ENCODE data around the gene IFI30.

GRCh38 chr19:18197306-18197705 is 23.7 kb downstream of the IFI30 start:
- TF ChIP-seq CTCF (conservative IDR thresholded peaks at IDR 0.05) (no peak), EZH2 (IDR thresholded peaks at IDR 0.05; ENCODE audit: low read depth) (no peak)
